ENCODE results near the gene ITGAL.
"Not testable (repeated sequence)": the region's sequence is repeated elsewhere in the genome, so short reads cannot be mapped to it uniquely, and the experiment has no call there.

Gene ITGAL

DNA sequence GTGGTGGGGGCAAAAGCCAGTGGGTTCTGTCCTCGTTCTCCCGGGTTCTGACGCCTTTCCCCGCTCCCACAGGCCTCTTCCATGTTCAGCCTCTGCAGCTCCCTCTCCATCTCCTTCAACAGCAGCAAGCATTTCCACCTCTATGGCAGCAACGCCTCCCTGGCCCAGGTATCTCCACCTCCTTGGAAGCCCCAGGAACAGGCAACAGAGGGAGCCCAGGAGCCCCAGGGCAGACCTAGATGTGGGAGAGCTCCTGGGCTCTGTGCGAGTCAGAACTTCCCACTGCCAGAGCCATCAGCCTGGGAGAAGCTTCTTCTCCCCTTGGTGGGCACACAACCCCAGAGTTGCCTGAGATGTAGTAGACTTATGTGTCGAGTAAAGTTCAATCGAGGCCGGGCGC, 46.0 kb downstream of the ITGAL start:
- H3K4me3 ChIP-seq = no peak overlapping the region
- no peak overlapping the region for H3K9ac ChIP-seq (ENCODE audit: insufficient read length)
- no peak overlapping the region for H3K27ac ChIP-seq
- H3K9me3 ChIP-seq (ENCODE audit: low read depth, low read length) = no peaks in the 10 kb centered on the region
- H3K36me3 ChIP-seq (ENCODE audit: insufficient read depth, low read length) = no peaks in the 10 kb centered on the region
- no peak for TF ChIP-seq FOXP2 (optimal IDR thresholded peaks at IDR 0.05; ENCODE audit: control extremely low read depth, extremely low read length, insufficient read depth)
- no peak for TF ChIP-seq EZH2 (IDR thresholded peaks at IDR 0.05)
- no peak for TF ChIP-seq POLR2AphosphoS5 (IDR thresholded peaks at IDR 0.05; ENCODE audit: borderline replicate concordance, low read depth, low read length)
- no peak for DNase-seq (ENCODE audit: low read depth, low spot score)

DNA sequence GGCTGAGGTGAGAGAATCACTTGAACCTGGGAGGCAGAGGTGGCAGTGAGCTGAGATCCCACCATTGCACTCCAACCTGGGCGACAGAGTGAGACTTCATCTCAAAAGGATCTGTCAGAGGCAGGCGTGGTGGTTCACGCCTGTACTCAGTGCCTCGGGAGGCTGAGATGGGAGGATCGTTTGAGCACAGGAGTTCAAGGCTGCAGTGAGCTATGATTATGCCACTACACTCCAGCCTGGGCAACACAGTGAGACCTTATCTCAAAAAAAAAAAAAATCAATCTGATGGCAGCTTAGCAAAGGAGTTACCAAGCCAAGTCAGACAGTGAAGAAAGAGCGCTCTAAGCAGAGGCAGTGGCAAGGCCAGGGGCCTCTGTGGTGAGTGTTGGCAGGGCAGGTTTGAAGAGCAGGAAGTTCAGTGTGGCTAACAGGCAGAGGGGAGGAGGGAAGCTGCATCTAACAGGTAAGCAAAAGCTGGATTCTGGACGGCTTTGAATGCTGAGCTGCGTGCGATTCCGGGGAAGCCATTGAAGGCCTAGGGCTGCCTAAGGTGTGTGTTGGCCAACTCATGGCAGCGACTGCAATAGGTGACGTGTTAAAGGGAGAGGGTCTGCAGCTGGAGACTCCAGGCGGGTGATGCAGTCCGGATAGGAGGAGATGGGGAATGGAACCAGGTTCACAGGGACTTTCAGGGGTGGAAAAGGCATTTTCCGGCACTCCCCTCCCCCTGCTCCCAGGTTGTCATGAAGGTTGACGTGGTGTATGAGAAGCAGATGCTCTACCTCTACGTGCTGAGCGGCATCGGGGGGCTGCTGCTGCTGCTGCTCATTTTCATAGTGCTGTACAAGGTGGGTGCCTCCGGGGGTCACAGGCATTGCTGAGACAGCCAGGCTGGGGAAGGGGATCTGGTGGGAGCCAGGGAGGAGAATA, 46.8 kb downstream of the ITGAL start:
- no peaks in the 10 kb centered on the region for H3K9me3 ChIP-seq (ENCODE audit: low read depth, low read length)
- H3K27ac ChIP-seq = no peak overlapping the region
- no peak overlapping the region for H3K9ac ChIP-seq (ENCODE audit: insufficient read length)
- no peaks in the 10 kb centered on the region for H3K36me3 ChIP-seq (ENCODE audit: insufficient read depth, low read length)
- TF ChIP-seq FOXP2 (optimal IDR thresholded peaks at IDR 0.05; ENCODE audit: control extremely low read depth, extremely low read length, insufficient read depth) (no peak), EZH2 (IDR thresholded peaks at IDR 0.05) (no peak)
- H3K4me3 ChIP-seq = no peak overlapping the region
- DNase-seq (ENCODE audit: low read depth, low spot score) = no peak

GRCh38 chr16:30521476-30521872, 48.9 kb downstream of the ITGAL start:
- Histone ChIP-seq H3K27ac (no peak overlapping the region), H3K9me3 (ENCODE audit: low read depth, low read length) (no peaks in the 10 kb centered on the region), H3K9ac (ENCODE audit: insufficient read length) (no peak overlapping the region), H3K36me3 (ENCODE audit: insufficient read depth, low read length) (no peaks in the 10 kb centered on the region), H3K4me3 (no peak overlapping the region)
- TF ChIP-seq FOXP2 (optimal IDR thresholded peaks at IDR 0.05; ENCODE audit: control extremely low read depth, extremely low read length, insufficient read depth) = no peak
- no peak for TF ChIP-seq EZH2 (IDR thresholded peaks at IDR 0.05)
- TF ChIP-seq POLR2AphosphoS5 (IDR thresholded peaks at IDR 0.05; ENCODE audit: borderline replicate concordance, low read depth, low read length) = no peak
- DNase-seq (ENCODE audit: low read depth, low spot score) = no peak

DNA sequence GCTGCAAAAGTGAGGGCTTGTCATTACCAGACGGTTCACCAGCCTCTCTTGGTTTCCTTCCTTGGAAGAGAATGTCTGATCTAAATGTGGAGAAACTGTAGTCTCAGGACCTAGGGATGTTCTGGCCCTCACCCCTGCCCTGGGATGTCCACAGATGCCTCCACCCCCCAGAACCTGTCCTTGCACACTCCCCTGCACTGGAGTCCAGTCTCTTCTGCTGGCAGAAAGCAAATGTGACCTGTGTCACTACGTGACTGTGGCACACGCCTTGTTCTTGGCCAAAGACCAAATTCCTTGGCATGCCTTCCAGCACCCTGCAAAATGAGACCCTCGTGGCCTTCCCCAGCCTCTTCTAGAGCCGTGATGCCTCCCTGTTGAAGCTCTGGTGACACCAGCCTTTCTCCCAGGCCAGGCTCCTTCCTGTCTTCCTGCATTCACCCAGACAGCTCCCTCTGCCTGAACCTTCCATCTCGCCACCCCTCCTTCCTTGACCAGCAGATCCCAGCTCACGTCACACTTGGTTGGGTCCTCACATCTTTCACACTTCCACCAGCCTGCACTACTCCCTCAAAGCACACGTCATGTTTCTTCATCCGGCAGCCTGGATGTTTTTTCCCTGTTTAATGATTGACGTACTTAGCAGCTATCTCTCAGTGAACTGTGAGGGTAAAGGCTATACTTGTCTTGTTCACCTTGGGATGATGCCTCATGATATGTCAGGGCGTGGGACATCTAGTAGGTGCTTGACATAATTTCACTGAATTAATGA, 49.5 kb downstream of the ITGAL start:
- DNase-seq (ENCODE audit: low read depth, low spot score) = no peak
- Histone ChIP-seq H3K27ac (no peak overlapping the region), H3K36me3 (ENCODE audit: insufficient read depth, low read length) (no peaks in the 10 kb centered on the region), H3K4me3 (no peak overlapping the region), H3K9me3 (ENCODE audit: low read depth, low read length) (no peaks in the 10 kb centered on the region), H3K9ac (ENCODE audit: insufficient read length) (no peak overlapping the region)
- TF ChIP-seq POLR2AphosphoS5 (IDR thresholded peaks at IDR 0.05; ENCODE audit: borderline replicate concordance, low read depth, low read length) (no peak), FOXP2 (optimal IDR thresholded peaks at IDR 0.05; ENCODE audit: control extremely low read depth, extremely low read length, insufficient read depth) (no peak), EZH2 (IDR thresholded peaks at IDR 0.05) (no peak)

GRCh38 chr16:30522702-30523463, 50.3 kb downstream of the ITGAL start:
- not testable (repeated sequence) for H3K9ac ChIP-seq (ENCODE audit: insufficient read length); DNase-seq (ENCODE audit: low read depth, low spot score); H3K27ac ChIP-seq; H3K4me3 ChIP-seq; H3K9me3 ChIP-seq (ENCODE audit: low read depth, low read length); H3K36me3 ChIP-seq (ENCODE audit: insufficient read depth, low read length)

DNA sequence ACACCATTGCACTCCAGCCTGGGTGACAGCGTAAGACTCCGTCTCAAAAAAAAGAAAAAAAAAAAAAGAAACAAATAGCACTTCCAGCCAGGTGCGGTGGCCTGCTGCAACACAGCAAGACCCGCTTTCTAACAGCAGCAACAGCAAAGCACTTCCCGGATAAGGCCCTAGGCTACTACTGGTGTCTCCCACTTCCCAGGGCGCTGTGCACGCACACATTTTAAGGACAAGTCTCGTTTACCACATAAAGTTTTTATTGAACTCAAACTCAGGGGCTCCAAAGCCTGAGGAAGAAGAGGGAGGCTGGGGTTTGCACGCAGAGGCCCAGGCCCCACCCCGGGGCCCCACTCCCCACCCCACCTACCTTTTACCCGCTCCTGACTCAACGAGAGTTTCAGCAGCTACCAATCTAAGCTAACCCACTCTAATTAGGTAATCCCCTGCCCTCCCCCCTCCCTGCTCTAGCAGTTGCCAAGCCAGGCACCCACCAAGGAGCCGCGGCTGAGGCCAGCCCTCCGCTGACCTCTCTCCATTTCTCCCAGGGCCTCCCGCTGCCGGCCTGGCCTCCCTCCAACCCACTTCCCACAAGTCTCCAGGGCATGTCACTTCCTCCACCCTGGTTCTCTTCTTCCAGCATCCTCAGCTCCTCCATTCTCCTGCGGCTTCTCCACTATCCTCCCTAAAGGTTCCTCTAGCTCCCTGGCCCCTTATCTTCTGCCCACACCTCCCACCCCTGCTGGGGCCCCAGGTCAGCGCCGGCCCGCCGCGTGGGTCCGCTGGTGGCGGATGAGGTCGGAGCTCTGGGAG, 51.4 kb downstream of the ITGAL start:
- 0 out of 2 replicates have a peak overlapping the region, but pooled peaks have one; percentile 2 for H3K4me3 ChIP-seq
- no peak overlapping the region for H3K9ac ChIP-seq (ENCODE audit: insufficient read length)
- no peaks in the 10 kb centered on the region for H3K9me3 ChIP-seq (ENCODE audit: low read depth, low read length)
- no peak for DNase-seq (ENCODE audit: low read depth, low spot score)
- no peaks in the 10 kb centered on the region for H3K36me3 ChIP-seq (ENCODE audit: insufficient read depth, low read length)
- TF ChIP-seq POLR2AphosphoS5 (IDR thresholded peaks at IDR 0.05; ENCODE audit: borderline replicate concordance, low read depth, low read length) (peak; percentile 38; the same call in 1 of the 2 replicates), EZH2 (IDR thresholded peaks at IDR 0.05) (no peak)
- H3K27ac ChIP-seq = peak overlapping the region; percentile 37; the same call in 1 of the 2 replicates

GRCh38 chr16:30524575-30525568, 52.3 kb downstream of the ITGAL start:
- Histone ChIP-seq H3K4me3 (0 out of 2 replicates have a peak overlapping the region, but pooled peaks have one; percentile 2), H3K9ac (ENCODE audit: insufficient read length) (no peak overlapping the region), H3K27ac (no peak overlapping the region), H3K9me3 (ENCODE audit: low read depth, low read length) (no peaks in the 10 kb centered on the region), H3K36me3 (ENCODE audit: insufficient read depth, low read length) (no peaks in the 10 kb centered on the region)
- no peak for DNase-seq (ENCODE audit: low read depth, low spot score)
- no peak for TF ChIP-seq EZH2 (IDR thresholded peaks at IDR 0.05)
- TF ChIP-seq POLR2AphosphoS5 (IDR thresholded peaks at IDR 0.05; ENCODE audit: borderline replicate concordance, low read depth, low read length) = no peak
- no peak for TF ChIP-seq FOXP2 (optimal IDR thresholded peaks at IDR 0.05; ENCODE audit: control extremely low read depth, extremely low read length, insufficient read depth)
